Neuronal stem cell (in vitro differentiated cells): Measurements from ENCODE around the gene TAF11L5. TPM values are rescaled to one million over a fixed set of nuclear protein-coding genes. Genes with fewer than 3 reads are reported as not detected.
"Not testable (repeated sequence)": the region's sequence is repeated elsewhere in the genome, so short reads cannot be mapped to it uniquely, and the experiment has no call there.

Experiments used
- DNase-seq: peaks from one replicate; pipeline ENCODE4 v3.0.0-alpha.2; 2013; ENCODE audit warnings: low spot score
- H2AFZ ChIP-seq: one replicate; pipeline ENCODE4 v1.6.1; 2013; ENCODE audit warnings: mild to moderate bottlenecking, low read length, inconsistent platforms
- H2AK5ac ChIP-seq: 2 replicates; pipeline ENCODE4 v1.6.1; 2013; ENCODE audit warnings: low read depth, mild to moderate bottlenecking, inconsistent platforms, low read length, moderate library complexity, mixed read lengths
- H2BK120ac ChIP-seq: 2 replicates; pipeline ENCODE4 v1.6.1; 2013; ENCODE audit warnings: low read depth, mild to moderate bottlenecking, inconsistent platforms, low read length, moderate library complexity, mixed read lengths
- H2BK12ac ChIP-seq: one replicate; pipeline ENCODE4 v1.6.1; 2013; ENCODE audit warnings: low read length, inconsistent platforms
- H2BK15ac ChIP-seq: 2 replicates; pipeline ENCODE4 v1.6.1; 2013; ENCODE audit warnings: mild to moderate bottlenecking, low read length, inconsistent platforms, mixed read lengths
- H2BK5ac ChIP-seq: one replicate; pipeline ENCODE4 v1.6.1; 2013; ENCODE audit warnings: inconsistent platforms, mild to moderate bottlenecking, low read length, moderate library complexity
- H3K14ac ChIP-seq: one replicate; pipeline ENCODE4 v1.6.1; 2013; ENCODE audit warnings: low read length, inconsistent platforms
- H3K18ac ChIP-seq: 2 replicates; pipeline ENCODE4 v1.6.1; 2013; ENCODE audit warnings: low read length, inconsistent platforms
- H3K23ac ChIP-seq: 2 replicates; pipeline ENCODE4 v1.6.1; 2013; ENCODE audit warnings: low read depth, mild to moderate bottlenecking, mixed read lengths, low read length, inconsistent platforms; ENCODE audit not compliant: poor library complexity
- H3K27ac ChIP-seq: replicated peaks from 3 replicates; pipeline ENCODE4 v1.5.1; 2013; ENCODE audit warnings: low read length, inconsistent platforms
- H3K27me3 ChIP-seq, 3 experiments: 2 replicates each; pipeline ENCODE4 v1.6.1; 2013; ENCODE audit warnings: low read length in 3 of 3, mild to moderate bottlenecking in 2 of 3, inconsistent platforms in 1 of 3, low read depth in 1 of 3, mixed read lengths in 1 of 3, moderate library complexity in 1 of 3; ENCODE audit not compliant: control insufficient read depth in 3 of 3, insufficient read depth in 3 of 3
- H3K36me3 ChIP-seq, 2 donors: replicated peaks in 1 of 2; 2 replicates each; pipeline ENCODE4 v1.6.1; 2013; ENCODE audit warnings: low read length in 2 of 2; ENCODE audit not compliant: control insufficient read depth in 2 of 2, insufficient read depth in 2 of 2
- H3K4ac ChIP-seq: 2 replicates; pipeline ENCODE4 v1.6.1; 2013; ENCODE audit warnings: inconsistent platforms, mild to moderate bottlenecking, low read length, moderate library complexity
- H3K4me1 ChIP-seq, 2 donors: 1 replicate in 1 of 2; 2 replicates in 1 of 2; pipeline ENCODE4 v1.6.1; 2013; ENCODE audit warnings: low read length in 2 of 2, low read depth in 1 of 2; ENCODE audit not compliant: control insufficient read depth in 2 of 2, insufficient read depth in 1 of 2
- H3K4me2 ChIP-seq: one replicate; pipeline ENCODE4 v1.6.1; 2013; ENCODE audit warnings: mild to moderate bottlenecking, low read length, inconsistent platforms; ENCODE audit not compliant: insufficient read depth, poor library complexity, severe bottlenecking
- H3K4me3 ChIP-seq, 2 donors: 2 replicates each; pipeline ENCODE4 v1.5.1; 2013; ENCODE audit warnings: low read length in 2 of 2, mild to moderate bottlenecking in 2 of 2, inconsistent platforms in 1 of 2, moderate library complexity in 1 of 2
- H3K79me1 ChIP-seq: one replicate; pipeline ENCODE4 v1.6.1; 2013; ENCODE audit warnings: low read depth, mild to moderate bottlenecking, inconsistent platforms, low read length, moderate library complexity
- H3K9ac ChIP-seq: one replicate; pipeline ENCODE4 v1.6.1; 2013; ENCODE audit warnings: mild to moderate bottlenecking, low read depth, low read length, inconsistent platforms; ENCODE audit not compliant: poor library complexity
- H3K9me3 ChIP-seq, 2 donors: replicated peaks in 1 of 2; 2 replicates each; pipeline versions ENCODE3 to v1.6.1; 2013; ENCODE audit warnings: low read length in 2 of 2, mild to moderate bottlenecking in 2 of 2, inconsistent platforms in 1 of 2, low read depth in 1 of 2, mixed read lengths in 1 of 2, moderate library complexity in 1 of 2; ENCODE audit not compliant: control insufficient read depth in 2 of 2, insufficient read depth in 1 of 2
- H4K8ac ChIP-seq: one replicate; pipeline ENCODE4 v1.6.1; 2013; ENCODE audit warnings: low read depth, mild to moderate bottlenecking, inconsistent platforms, low read length, moderate library complexity
- H4K91ac ChIP-seq: one replicate; pipeline ENCODE4 v1.6.1; 2013; ENCODE audit warnings: low read length, low read depth, mild to moderate bottlenecking, inconsistent platforms; ENCODE audit not compliant: poor library complexity
- WGBS, 2 donors: extraction: QIAGEN DNeasy Blood & Tissue Kit; methylation state at CpG; one replicate each; pipeline ENCODE4 v1.1.7; 2013; ENCODE audit warnings: missing lambda C conversion rate in 2 of 2, mixed read lengths in 1 of 2; ENCODE audit not compliant: insufficient read length in 2 of 2, insufficient replicate concordance in 1 of 2; ENCODE audit errors: extremely low coverage in 2 of 2; 5-methylcytosine and 5-hydroxymethylcytosine counted together
- small RNA-seq: library from polyadenylated mRNA; stranded (forward); fragments of <200 nt; extraction: miRNeasy Mini kit (QIAGEN cat#:217004); gene quantifications from one replicate; pipeline ENCODE3, GENCODE V24; 2013; ENCODE audit not compliant: insufficient read depth

Gene TAF11L5

GRCh38 chr5:17526504-17526903, 1.5 kb downstream of the TAF11L5 start:
- H3K9ac ChIP-seq, H4K91ac ChIP-seq, H2BK5ac ChIP-seq, H2AFZ ChIP-seq, H4K8ac ChIP-seq, H3K9me3 ChIP-seq, H3K18ac ChIP-seq, H3K36me3 ChIP-seq, H3K27ac ChIP-seq, H2AK5ac ChIP-seq, H3K23ac ChIP-seq, H2BK15ac ChIP-seq, H3K79me1 ChIP-seq, H3K4me2 ChIP-seq, H3K4me3 ChIP-seq, H3K14ac ChIP-seq, H2BK120ac ChIP-seq, H3K4ac ChIP-seq, H2BK12ac ChIP-seq, H3K4me1 ChIP-seq, H3K27me3 ChIP-seq: not testable (repeated sequence)
- WGBS, 2 donors: no CpG with 5 or more reads among the region's 17 CpGs
- peak; percentile 17 for DNase-seq

DNA sequence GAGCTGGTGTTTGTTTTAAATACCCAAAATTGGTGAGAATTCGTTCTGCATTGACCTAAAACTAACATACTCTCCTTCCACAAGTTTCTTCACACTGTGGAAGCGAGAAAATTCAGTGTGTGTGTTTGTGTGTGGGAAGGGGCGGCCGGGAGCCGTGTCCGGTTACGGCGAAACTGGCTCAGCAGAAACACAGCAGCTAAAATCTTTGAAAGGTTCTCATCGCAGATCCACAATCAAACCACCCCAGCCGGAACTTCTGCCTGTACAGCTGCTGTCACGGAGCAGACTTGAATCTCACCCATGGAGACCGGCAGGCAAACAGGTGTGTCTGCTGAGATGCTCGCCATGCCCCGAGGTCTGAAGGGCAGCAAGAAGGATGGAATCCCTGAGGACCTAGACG, 3.3 kb downstream of the TAF11L5 start, which contains the start of gene TAF11L6:
TAF11L6 (plus strand) TSS at position 301 of the 400 bp plus-strand sequence.
- not testable (repeated sequence) for H3K18ac ChIP-seq, H3K27ac ChIP-seq, H3K4me2 ChIP-seq, H2BK12ac ChIP-seq, H3K4ac ChIP-seq, H3K23ac ChIP-seq, H2BK15ac ChIP-seq, H4K91ac ChIP-seq, H2BK120ac ChIP-seq, H3K9me3 ChIP-seq, H3K4me3 ChIP-seq, H3K14ac ChIP-seq, H2BK5ac ChIP-seq, H3K4me1 ChIP-seq, DNase-seq, H3K27me3 ChIP-seq, H4K8ac ChIP-seq, H2AFZ ChIP-seq, H2AK5ac ChIP-seq, H3K9ac ChIP-seq, H3K36me3 ChIP-seq, H3K79me1 ChIP-seq
- WGBS, 2 donors: no CpG with 5 or more reads among the region's 15 CpGs

Small RNA genes within 50 kb of the gene (small RNA-seq; reads per million reads assigned to genes)
- gene AC106774.3: not detected
